GM12874 (cell line): ENCODE results near the gene HNRNPAB.

Experiments used
- TF ChIP-seq, protein P1 (sequence below): IDR thresholded peaks from 2 replicates; pipeline ENCODE4 v1.5.1; 2011; ENCODE audit warnings: low read depth, mild to moderate bottlenecking, control low read depth, low read length, moderate library complexity; ENCODE audit not compliant: insufficient read depth

The HNRNPAB gene

DNA sequence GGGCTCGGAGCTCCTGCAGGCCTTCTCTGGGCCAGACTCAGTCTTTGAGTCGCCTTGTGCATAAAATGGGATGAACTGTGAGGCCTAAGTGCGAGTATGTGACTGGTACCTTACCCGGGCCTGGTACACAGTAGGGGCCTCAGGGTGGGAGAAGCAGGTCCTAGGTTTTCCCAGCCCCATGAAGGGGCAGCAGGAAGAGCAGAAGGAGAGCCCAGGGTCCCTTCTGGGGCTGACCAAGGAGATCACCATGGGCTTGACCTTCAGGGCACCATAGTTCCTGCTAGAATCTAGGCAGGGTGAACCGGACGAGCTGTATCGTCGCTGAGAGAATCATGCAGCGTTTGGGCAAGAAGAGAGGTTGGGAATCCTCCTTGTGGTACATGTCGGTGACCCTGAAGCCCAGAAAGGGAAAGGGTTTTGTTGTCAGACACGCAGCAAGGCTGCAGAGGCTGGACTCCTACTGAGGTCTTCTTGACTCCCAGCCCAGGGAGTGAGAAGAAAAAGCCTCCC lies 28.6 kb downstream of the HNRNPAB start:
- TF ChIP-seq, protein P1, sequence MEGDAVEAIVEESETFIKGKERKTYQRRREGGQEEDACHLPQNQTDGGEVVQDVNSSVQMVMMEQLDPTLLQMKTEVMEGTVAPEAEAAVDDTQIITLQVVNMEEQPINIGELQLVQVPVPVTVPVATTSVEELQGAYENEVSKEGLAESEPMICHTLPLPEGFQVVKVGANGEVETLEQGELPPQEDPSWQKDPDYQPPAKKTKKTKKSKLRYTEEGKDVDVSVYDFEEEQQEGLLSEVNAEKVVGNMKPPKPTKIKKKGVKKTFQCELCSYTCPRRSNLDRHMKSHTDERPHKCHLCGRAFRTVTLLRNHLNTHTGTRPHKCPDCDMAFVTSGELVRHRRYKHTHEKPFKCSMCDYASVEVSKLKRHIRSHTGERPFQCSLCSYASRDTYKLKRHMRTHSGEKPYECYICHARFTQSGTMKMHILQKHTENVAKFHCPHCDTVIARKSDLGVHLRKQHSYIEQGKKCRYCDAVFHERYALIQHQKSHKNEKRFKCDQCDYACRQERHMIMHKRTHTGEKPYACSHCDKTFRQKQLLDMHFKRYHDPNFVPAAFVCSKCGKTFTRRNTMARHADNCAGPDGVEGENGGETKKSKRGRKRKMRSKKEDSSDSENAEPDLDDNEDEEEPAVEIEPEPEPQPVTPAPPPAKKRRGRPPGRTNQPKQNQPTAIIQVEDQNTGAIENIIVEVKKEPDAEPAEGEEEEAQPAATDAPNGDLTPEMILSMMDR: no peak

DNA sequence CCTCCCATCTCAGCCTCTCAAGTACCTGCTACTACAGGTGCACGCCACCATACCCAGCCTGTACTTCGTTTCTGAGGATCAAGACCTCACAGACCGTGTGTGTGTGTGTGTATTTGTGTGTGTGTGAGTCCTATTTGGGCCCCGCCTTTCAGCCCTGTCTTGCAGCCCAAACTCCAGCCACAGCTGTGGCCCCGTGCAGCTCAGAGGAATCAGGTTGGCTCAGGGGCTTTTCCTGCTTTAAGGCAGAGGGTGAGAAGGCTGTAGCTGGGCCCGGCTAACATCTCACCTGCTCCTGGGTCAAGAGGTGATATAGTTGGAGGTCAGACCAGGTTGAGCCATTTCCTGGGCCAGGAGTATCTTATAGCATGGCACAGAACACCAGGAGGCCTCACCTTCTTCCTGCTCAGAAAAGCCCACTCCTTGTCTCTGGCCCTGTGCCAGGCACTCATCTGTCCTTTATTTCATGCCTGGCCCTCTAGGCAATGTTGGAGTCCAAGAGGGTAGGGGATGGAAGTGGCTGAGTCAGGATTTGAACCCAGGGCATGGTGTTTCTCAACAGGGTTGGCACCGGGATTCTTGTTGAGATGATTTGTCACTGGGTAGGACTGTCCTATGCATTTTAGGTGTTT lies 29.9 kb downstream of the HNRNPAB start:
- TF ChIP-seq, protein P1: no peak

DNA sequence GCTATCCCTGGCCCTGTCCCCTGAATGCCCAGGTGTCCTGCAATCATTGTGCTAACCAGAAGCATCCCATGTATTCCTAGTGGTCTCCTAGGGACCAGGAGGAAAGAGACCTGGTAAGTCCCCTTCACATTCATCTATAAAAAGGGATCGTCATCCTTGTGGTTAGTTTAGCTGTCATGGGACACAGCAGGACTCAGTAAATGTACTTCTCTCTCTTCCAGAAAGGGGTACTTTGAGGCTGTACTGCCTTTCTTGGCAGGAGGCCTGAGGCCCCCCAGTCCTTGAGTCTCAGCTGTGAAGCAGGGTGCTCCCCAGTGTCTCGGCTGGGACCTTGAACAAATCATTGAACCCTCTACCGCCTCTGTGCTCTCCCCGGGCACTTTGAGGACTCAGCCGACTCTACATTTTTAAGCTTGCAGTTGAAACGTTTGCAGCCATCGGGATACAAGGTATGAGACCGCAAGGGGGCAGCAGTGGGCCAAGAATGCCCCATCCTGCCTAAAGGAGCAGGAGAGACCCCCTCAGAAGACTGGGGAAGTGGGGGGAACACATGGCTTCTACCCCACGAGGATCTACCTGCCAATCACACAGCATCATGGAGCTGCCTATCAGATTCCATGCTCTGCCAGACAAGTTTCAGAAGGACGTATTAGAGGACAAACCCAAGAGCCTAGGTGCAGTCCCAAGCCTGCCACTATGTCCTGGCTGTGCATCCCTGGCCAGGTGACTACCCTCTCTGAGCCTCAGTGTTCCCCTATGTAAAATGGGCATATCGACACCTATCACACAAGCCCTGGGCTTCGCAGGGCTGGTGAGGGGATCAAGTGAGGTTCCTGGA lies 30.6 kb downstream of the HNRNPAB start:
- TF ChIP-seq, protein P1: peak; percentile 86

DNA sequence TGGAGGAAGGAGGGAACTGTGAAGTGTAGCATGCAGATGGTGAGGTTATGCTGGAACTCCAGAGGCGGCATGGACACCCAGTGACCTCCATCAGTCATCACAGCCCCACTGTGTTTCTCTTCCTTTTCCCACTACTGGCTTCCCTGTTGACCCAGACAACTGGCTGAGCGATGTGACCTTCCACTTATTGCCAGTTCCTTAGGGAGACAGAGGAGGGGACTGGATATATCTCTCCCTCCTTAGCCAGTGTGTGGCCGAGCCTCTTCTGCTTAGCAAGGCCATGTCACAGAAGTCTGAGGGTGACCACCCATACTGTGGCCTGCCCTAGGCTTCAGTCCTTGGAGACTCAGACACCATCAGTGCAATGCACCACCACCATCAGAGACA lies 31.2 kb downstream of the HNRNPAB start:
- TF ChIP-seq, protein P1: no peak

DNA sequence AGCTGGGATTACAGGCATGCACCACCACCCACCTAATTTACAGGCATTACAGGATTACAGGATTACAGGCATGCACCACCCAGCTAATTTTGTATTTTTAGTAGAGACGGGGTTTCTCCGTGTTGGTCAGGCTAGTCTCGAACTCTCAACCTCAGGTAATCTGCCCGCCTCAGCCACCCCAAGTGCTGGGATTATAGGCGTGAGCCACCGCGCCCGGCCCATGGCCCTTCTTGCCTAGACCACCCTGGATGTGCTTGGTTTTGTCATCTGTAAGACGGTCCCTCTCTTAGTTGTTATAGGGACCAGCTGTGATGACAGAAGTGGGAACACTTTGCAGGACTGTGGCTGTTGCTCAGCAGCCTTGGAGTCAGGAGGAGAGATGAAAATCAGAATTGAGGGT lies 31.8 kb downstream of the HNRNPAB start:
- TF ChIP-seq, protein P1: no peak

DNA sequence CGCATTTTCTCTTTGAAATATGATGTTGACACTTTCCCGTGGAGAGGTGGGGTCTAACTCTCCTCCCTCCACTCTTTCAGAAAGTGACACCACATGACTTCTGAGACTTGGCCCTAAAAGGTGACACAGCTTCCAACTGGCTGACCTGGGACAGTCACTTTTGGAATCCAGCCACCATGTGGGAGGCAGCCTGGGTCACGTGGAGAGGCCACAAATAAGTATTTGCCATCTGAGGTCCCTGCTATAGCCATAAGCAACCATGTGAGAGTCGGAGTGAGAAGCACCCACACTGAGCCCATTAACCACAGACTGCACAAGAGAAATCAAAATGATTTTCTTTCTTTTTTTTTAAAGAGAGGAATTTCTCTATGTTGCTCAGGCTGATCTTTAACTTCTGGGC lies 32.3 kb downstream of the HNRNPAB start:
- TF ChIP-seq, protein P1: no peak

DNA sequence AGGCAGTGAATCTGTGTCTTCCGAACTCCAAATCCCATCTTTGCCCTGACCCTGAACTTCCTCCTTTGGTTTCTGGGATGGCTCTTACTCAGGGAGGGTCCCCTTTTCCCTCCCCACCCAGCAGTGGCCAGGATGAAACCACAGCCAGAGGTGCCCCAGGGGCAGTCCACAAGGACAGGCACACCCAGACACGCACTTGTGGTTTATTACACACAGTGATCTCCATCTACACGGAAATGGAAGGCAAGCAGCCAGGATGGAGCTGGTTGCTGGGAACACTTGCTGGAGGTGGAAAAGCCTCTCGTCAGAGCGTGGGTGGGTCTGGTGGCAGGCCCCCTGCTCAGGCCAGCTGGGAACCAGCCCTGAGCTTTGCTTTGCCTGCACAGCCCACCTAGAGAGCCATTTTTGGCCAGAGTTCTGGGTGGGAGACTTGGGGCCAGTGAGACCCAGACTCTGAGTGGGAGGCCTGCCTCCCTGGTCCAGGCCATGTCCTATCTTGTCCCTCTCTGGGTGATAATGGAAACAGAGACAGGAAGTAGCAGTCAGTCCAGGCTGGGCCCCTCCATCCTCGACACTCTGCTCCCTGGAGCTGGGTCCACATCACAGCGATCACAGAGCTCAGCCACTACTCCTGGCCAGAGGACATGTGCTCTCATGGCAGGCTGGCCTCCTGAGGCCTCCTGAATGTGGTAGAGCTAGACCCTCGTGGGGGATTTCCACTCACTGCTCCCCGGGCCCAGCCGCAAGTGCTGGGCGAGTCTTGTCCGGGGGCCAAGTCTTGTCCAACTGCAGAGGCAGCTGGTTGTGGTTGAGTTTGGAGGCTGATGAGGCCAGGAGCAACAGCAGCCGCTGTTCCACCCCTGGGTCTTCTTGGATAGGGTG lies 33.3 kb downstream of the HNRNPAB start:
- TF ChIP-seq, protein P1: no peak
